Large intestine (tissue), 3 donors: Measurements from ENCODE around the gene ACTL6B. TPM values are rescaled to one million over a fixed set of nuclear protein-coding genes. Genes with fewer than 3 reads are reported as not detected.

Source experiments
- DNase-seq, 2 donors: peaks; one replicate each; pipeline versions ENCODE4 v3.0.0 to v3.0.0-alpha.2; 2013
- H3K27ac ChIP-seq: one replicate; pipeline ENCODE4 v1.5.1; 2013; ENCODE audit warnings: low read length
- H3K27me3 ChIP-seq: 2 replicates; pipeline ENCODE4 v1.6.1; 2013; ENCODE audit warnings: low read length; ENCODE audit not compliant: control insufficient read depth, insufficient read depth
- H3K36me3 ChIP-seq: 2 replicates; pipeline ENCODE4 v1.6.1; 2013; ENCODE audit warnings: low read length; ENCODE audit not compliant: control insufficient read depth, insufficient read depth
- H3K4me1 ChIP-seq: one replicate; pipeline ENCODE4 v1.6.1; 2013; ENCODE audit warnings: low read length; ENCODE audit not compliant: control insufficient read depth, insufficient read depth
- H3K4me3 ChIP-seq: one replicate; pipeline ENCODE4 v1.5.1; 2013; ENCODE audit warnings: low read length
- H3K9me3 ChIP-seq: one replicate; pipeline ENCODE4 v1.6.1; 2013; ENCODE audit warnings: mild to moderate bottlenecking, low read depth, low read length, moderate library complexity; ENCODE audit not compliant: control insufficient read depth
- WGBS: methylation state at CpG from one replicate; pipeline ENCODE4 v1.1.5; 2013; ENCODE audit warnings: low lambda C conversion rate; ENCODE audit not compliant: insufficient coverage; 5-methylcytosine and 5-hydroxymethylcytosine counted together
- polyA plus RNA-seq: library from polyadenylated mRNA; unstranded; fragments of 120-200 nt; gene quantifications from one replicate; pipeline ENCODE4 v1.2.1, GENCODE V29; 2013

Gene ACTL6B
- polyA plus RNA-seq, 1 donor, result 2.9 TPM

DNA sequence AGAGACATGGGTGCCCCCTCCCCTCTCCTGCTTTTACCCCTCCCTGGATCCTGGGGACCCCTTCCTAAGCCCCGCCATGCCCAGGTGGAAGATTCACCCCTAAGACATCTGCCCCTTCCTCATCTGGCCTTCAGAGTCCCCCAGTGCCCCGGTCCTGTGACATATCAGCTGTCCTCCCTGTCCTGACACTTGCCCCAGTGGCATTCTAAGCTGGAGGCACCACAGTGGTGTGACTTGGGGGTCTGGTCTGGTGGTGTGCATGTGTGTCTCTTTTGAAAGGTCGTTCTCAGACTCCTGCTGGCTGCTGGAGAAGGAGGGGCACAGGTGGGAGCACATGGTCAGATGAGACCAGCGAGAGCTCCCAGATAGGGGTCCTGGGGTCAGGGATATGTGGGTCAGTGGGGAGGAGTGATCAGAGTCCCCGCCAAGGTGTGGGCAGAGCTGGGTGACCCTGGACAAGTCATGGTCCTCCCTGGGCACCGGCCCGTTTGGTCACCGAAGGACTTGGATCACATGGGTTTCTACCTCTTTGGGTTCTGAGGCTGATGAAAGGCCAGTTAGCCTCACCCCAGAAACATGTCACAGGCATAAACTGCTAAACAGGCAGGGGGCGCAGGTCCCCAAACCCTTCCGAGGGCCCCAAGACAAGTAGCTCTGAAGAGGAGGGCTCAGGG, 14.3 kb downstream of the ACTL6B start:
- H3K36me3 ChIP-seq, result no peaks in the 10 kb centered on the region
- peaks cover 15% of the 10 kb centered on the region for H3K4me1 ChIP-seq
- no peaks in the 10 kb centered on the region for H3K9me3 ChIP-seq
- DNase-seq, result peak in 1 of 2 donors; percentile 25
- 60% methylated on average over 1 of the region's 10 CpGs for WGBS
- no peak overlapping the region for H3K27ac ChIP-seq
- H3K4me3 ChIP-seq, result no peak overlapping the region
- H3K27me3 ChIP-seq, result peaks cover 5% of the 10 kb centered on the region

- peak; percentile 46 to 64 for DNase-seq
- H3K27me3 ChIP-seq, result peaks cover 5% of the 10 kb centered on the region
These were observed 14.8 kb downstream of the ACTL6B start, which contains the start of gene TFR2 for GRCh38 chr7:100641463-100641859. TFR2 (minus strand) TSS chr7:100641552; CDS start chr7:100641509, 43 bp downstream.

GRCh38 chr7:100640517-100641440, 15.5 kb downstream of the ACTL6B start:
- Histone ChIP-seq H3K4me3 (no peak overlapping the region), H3K36me3 (no peaks in the 10 kb centered on the region), H3K9me3 (no peaks in the 10 kb centered on the region), H3K27me3 (peaks cover 3% of the 10 kb centered on the region), H3K27ac (no peak overlapping the region), H3K4me1 (peaks cover 15% of the 10 kb centered on the region)
- no CpG with 5 or more reads among the region's 24 CpGs for WGBS
- DNase-seq, result no peak

More at GRCh38 chr7:100641463-100641859, 14.8 kb downstream of the ACTL6B start, which contains the start of gene TFR2:
- no peaks in the 10 kb centered on the region for H3K9me3 ChIP-seq
- peaks cover 15% of the 10 kb centered on the region for H3K4me1 ChIP-seq
- no peaks in the 10 kb centered on the region for H3K36me3 ChIP-seq
- no peak within 1 kb of the TSS for H3K27ac ChIP-seq
- WGBS, result no CpG with 5 or more reads among the region's 10 CpGs
- no peak within 1 kb of the TSS for H3K4me3 ChIP-seq

DNA sequence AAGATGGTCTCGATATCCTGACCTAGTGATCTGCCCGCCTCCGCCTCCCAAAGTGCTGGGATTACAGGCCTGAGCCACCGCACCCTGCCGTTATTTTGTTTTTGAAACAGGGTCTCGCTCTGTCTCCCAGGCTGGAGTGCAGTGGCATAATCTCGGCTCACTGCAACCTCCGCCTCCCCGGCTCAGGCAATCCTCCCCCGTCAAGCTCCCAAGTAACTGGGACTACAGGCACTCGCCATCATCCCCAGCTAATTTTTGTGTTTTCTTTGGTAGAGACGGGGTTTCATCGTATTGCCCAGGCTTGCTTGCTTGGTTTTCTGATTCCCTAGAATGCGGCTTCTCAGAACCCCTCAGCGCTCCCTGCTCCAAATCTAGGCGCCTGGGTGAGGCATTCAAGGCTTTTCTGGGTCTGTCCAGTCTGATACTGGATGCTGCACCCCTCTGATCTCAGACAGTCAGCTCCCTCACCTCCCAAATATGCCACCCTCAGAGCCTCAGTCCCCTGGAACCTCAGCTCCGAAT, 16.2 kb downstream of the ACTL6B start:
- no peaks in the 10 kb centered on the region for H3K9me3 ChIP-seq
- H3K4me1 ChIP-seq, result peaks cover 15% of the 10 kb centered on the region
- DNase-seq, result no peak
- H3K27ac ChIP-seq, result no peak overlapping the region
- H3K36me3 ChIP-seq, result no peaks in the 10 kb centered on the region
- H3K27me3 ChIP-seq, result peaks cover 3% of the 10 kb centered on the region
- H3K4me3 ChIP-seq, result no peak overlapping the region
- 100% methylated on average over 3 of the region's 17 CpGs for WGBS

- no peaks in the 10 kb centered on the region for H3K36me3 ChIP-seq
- WGBS, result no CpG with 5 or more reads among the region's 72 CpGs
- DNase-seq, result peak; percentile 56 to 70
- peaks cover 5% of the 10 kb centered on the region for H3K4me1 ChIP-seq
- peaks cover 22% of the 10 kb centered on the region for H3K27me3 ChIP-seq
- H3K9me3 ChIP-seq, result no peaks in the 10 kb centered on the region
- peak overlapping the region; percentile 46 for H3K4me3 ChIP-seq
- no peak overlapping the region for H3K27ac ChIP-seq
These were observed 23.1 kb downstream of the ACTL6B start for GRCh38 chr7:100632951-100633717.

DNA sequence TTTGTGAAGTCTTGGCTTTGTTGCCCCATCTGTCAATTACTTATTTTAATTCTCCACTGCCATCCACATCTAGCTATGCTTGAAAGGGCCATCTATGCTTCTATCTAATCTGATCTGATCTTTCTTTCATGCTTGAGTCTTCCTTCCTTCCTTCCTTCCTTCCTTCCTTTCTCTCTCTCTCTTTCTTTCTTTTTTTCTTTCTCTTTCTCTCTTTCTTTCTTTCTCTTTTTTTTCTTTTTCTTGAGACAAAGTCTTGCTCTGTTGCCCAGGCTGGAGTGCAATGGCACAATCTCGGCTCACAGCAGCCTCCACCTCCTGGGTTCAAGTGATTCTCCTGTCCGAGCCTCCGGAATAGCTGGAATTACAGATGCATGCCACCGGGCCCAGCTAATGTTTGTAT, 26.2 kb downstream of the ACTL6B start:
- Histone ChIP-seq H3K27ac (no peak overlapping the region), H3K27me3 (peaks cover 22% of the 10 kb centered on the region), H3K36me3 (no peaks in the 10 kb centered on the region), H3K4me1 (peaks cover 11% of the 10 kb centered on the region), H3K9me3 (no peaks in the 10 kb centered on the region), H3K4me3 (no peak overlapping the region)
- no peak for DNase-seq
- whole genome bisulfite sequencing, result no CpG with 5 or more reads among the region's 4 CpGs

DNA sequence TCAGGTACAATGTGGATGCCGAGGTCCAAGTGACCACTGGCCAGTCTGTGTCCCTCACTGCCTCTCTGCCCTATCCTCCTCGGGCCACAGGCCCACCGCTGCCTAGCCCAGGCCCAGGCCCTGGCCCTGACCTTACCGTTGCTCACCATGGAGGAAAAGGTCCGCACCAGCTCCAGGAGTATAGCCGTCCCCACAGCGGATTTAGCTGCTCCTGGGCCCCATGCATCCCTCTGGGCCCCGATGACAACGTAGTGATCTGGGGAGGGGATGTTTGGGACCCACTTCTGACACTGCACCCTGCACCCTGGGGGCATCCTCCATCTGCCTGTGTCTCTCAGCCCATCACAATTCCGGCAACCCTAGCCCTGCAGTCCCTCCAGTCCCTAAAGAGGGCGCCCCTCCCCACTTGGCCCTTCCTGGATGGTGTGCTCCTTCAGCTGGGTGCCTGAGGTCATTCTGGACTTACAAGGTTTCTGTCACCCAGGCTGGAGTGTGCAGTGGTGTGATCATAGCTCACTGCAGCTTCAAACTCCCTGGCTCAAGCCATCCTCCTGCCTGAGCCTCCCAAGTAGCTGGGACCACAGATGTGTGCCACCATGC, 27.0 kb downstream of the ACTL6B start:
- Histone ChIP-seq H3K27me3 (peaks cover 22% of the 10 kb centered on the region), H3K27ac (no peak overlapping the region), H3K9me3 (no peaks in the 10 kb centered on the region), H3K4me1 (peaks cover 11% of the 10 kb centered on the region), H3K36me3 (no peaks in the 10 kb centered on the region), H3K4me3 (no peak overlapping the region)
- DNase-seq, result no peak
- WGBS, result no CpG with 5 or more reads among the region's 11 CpGs

GRCh38 chr7:100627238-100627549, 29.1 kb downstream of the ACTL6B start:
- peaks cover 6% of the 10 kb centered on the region for H3K4me1 ChIP-seq
- no peak overlapping the region for H3K4me3 ChIP-seq
- no peak overlapping the region for H3K27ac ChIP-seq
- peaks cover 4% of the 10 kb centered on the region for H3K27me3 ChIP-seq
- no peaks in the 10 kb centered on the region for H3K36me3 ChIP-seq
- WGBS, result no CpG with 5 or more reads among the region's 21 CpGs
- no peak for DNase-seq
- no peaks in the 10 kb centered on the region for H3K9me3 ChIP-seq

DNA sequence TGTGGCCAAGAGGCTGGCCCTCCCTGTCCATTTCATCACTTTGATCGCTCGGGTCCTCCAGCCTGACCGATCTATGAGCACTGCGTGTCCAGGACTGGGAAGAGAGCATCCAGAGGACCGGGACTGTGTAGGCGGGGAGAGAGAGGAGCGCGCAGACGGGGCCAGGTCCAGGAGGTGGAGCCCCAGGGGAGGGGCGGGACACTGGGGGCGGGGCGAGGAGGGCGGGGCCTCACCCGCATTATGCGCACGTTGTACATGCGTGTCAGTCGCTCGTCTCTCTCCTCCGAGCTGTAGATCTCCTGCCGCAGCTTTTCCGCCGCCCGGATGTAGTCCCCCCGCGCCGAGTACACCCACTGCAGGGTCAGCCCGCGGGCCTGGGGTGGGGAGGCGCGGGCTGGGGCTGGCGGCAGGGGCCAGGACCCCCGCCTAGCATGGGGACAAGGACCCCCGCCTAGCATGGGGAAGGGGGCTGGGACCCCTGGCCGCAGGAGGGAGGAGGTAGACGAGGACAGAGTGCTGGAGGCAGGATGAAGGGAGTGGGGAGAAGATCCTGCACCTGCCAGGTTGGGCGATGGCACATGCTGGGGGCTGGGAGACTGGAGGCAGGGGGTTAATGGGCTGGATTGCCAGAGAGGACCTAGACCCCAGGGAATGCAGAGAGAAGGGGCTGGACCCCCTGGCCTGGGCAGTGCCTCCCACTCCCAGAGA, 29.6 kb downstream of the ACTL6B start:
- Histone ChIP-seq H3K36me3 (no peaks in the 10 kb centered on the region), H3K4me1 (peaks cover 6% of the 10 kb centered on the region), H3K9me3 (no peaks in the 10 kb centered on the region), H3K27me3 (no peaks in the 10 kb centered on the region), H3K4me3 (peak overlapping the region; percentile 28), H3K27ac (no peak overlapping the region)
- peak; percentile 65 to 73 for DNase-seq
- no CpG with 5 or more reads among the region's 37 CpGs for WGBS
